Immature natural killer cell (primary cell): ENCODE results near the gene ADNP2. TPM values are rescaled to one million over a fixed set of nuclear protein-coding genes. Genes with fewer than 3 reads are reported as not detected.

ENCODE experiments used
- DNase-seq, 3 donors: peaks; one replicate each; pipeline ENCODE4 v3.0.0; 2022; ENCODE audit warnings: mixed read lengths in 1 of 3
- H3K27ac Mint-ChIP-seq, 6 donors: one replicate each; pipeline ENCODE4 v1.8.0; 2020; ENCODE audit warnings: mixed read lengths in 6 of 6, mild to moderate bottlenecking in 5 of 6, inconsistent platforms in 4 of 6, moderate library complexity in 3 of 6
- H3K27me3 Mint-ChIP-seq, 3 donors: one replicate each; pipeline ENCODE4 v1.8.0; 2020 to 2021; ENCODE audit warnings: low read depth in 3 of 3, mild to moderate bottlenecking in 3 of 3, mixed read lengths in 3 of 3, moderate library complexity in 3 of 3, inconsistent platforms in 1 of 3
- H3K36me3 Mint-ChIP-seq, 3 donors: one replicate each; pipeline ENCODE4 v1.8.0; 2020; ENCODE audit warnings: mixed read lengths in 3 of 3, inconsistent platforms in 2 of 3, mild to moderate bottlenecking in 2 of 3
- H3K4me1 Mint-ChIP-seq, 2 donors: one replicate each; pipeline ENCODE4 v1.8.0; 2020; ENCODE audit warnings: inconsistent platforms in 2 of 2, mild to moderate bottlenecking in 2 of 2, mixed read lengths in 2 of 2, moderate library complexity in 1 of 2
- H3K4me3 Mint-ChIP-seq, 5 donors: one replicate each; pipeline ENCODE4 v1.8.0; 2020; ENCODE audit warnings: mild to moderate bottlenecking in 5 of 5, mixed read lengths in 5 of 5, inconsistent platforms in 3 of 5, moderate library complexity in 3 of 5
- H3K9me3 Mint-ChIP-seq, 6 donors: one replicate each; pipeline ENCODE4 v1.8.0; 2020; ENCODE audit warnings: mild to moderate bottlenecking in 6 of 6, mixed read lengths in 6 of 6, inconsistent platforms in 4 of 6, moderate library complexity in 3 of 6
- polyA plus RNA-seq, 3 donors: library from polyadenylated mRNA; unstranded; fragments of 300-500 nt; fragmentation: Illumina TruSeq; gene quantifications; one replicate each; pipeline ENCODE4 v1.2.3, GENCODE V29; 2021

ADNP2 gene
- polyA plus RNA-seq, 3 donors from 2014 or later: 3.6 to 7.2 (median 5.2) TPM

- H3K4me1 Mint-ChIP-seq: peaks cover 21 to 28% of the 10 kb centered on the region in 2 donors
- peaks cover 0 to 2% (median 0%) of the 10 kb centered on the region in 6 donors for H3K9me3 Mint-ChIP-seq
- peaks cover 4 to 34% (median 14%) of the 10 kb centered on the region in 3 donors for H3K27me3 Mint-ChIP-seq
- H3K27ac Mint-ChIP-seq: peak overlapping the region; percentile 57 to 97 (median 86)
- no peaks in the 10 kb centered on the region for H3K36me3 Mint-ChIP-seq
- peak; percentile 52 to 93 (median 61) for DNase-seq
- H3K4me3 Mint-ChIP-seq: peak overlapping the region; percentile 42 to 88 (median 51)
Measured at GRCh38 chr18:80175451-80176204, 66.6 kb downstream of the ADNP2 start.

DNA sequence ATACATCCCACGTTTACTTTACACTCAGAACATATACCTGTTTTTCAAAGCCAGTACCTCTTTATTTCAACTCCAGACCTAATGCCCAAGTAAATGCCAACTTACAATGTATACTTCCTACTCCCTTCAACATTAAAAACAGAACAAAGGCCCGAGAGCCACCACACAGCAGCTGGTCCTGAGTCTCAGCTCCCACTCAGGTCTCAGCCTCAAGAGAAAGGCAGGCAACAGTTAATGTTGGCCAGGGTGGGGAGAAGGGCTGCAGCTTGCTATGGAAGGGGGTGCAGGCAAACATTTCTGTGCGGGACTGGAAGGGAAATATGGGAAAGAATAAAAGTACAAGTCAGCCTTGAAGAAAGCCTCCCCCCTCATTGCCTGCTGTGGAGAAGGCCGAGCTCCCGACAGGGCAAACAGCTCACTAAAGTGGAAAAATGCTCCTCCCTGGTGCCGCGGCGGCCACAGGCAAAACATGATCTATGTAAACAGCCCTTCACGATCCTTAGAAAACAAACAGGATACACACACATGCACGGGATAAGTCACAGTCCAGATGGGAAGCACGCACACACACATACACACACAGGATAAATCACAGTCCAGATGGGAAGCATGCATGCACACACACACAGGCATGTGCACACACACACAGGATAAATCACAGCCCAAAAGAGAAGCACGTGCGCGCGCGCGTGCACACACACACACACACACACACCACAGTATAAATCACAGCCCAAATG is 67.4 kb downstream of the ADNP2 start:
- peak overlapping the region; percentile 14 to 97 (median 86) for H3K27ac Mint-ChIP-seq
- peaks cover 18 to 24% of the 10 kb centered on the region in 2 donors for H3K4me1 Mint-ChIP-seq

GRCh38 chr18:80177128-80177527 is 68.1 kb downstream of the ADNP2 start:
- DNase-seq: no peak
- peak overlapping the region in 3 of 6 donors; percentile 44 to 97 (median 83) for H3K27ac Mint-ChIP-seq
- peaks cover 15 to 18% of the 10 kb centered on the region in 2 donors for H3K4me1 Mint-ChIP-seq
- H3K36me3 Mint-ChIP-seq: no peaks in the 10 kb centered on the region
- peaks cover 0 to 1% (median 0%) of the 10 kb centered on the region in 6 donors for H3K9me3 Mint-ChIP-seq
- no peak overlapping the region for H3K4me3 Mint-ChIP-seq
- peaks cover 4 to 28% (median 14%) of the 10 kb centered on the region in 3 donors for H3K27me3 Mint-ChIP-seq

More for the DNA sequence above, 67.4 kb downstream of the ADNP2 start:
- Mint-ChIP-seq H3K36me3 (no peaks in the 10 kb centered on the region), H3K27me3 (peaks cover 4 to 33% (median 14%) of the 10 kb centered on the region in 3 donors), H3K9me3 (peaks cover 0 to under 1% (median 0%) of the 10 kb centered on the region in 6 donors), H3K4me3 (no peak overlapping the region)
- DNase-seq: no peak

DNA sequence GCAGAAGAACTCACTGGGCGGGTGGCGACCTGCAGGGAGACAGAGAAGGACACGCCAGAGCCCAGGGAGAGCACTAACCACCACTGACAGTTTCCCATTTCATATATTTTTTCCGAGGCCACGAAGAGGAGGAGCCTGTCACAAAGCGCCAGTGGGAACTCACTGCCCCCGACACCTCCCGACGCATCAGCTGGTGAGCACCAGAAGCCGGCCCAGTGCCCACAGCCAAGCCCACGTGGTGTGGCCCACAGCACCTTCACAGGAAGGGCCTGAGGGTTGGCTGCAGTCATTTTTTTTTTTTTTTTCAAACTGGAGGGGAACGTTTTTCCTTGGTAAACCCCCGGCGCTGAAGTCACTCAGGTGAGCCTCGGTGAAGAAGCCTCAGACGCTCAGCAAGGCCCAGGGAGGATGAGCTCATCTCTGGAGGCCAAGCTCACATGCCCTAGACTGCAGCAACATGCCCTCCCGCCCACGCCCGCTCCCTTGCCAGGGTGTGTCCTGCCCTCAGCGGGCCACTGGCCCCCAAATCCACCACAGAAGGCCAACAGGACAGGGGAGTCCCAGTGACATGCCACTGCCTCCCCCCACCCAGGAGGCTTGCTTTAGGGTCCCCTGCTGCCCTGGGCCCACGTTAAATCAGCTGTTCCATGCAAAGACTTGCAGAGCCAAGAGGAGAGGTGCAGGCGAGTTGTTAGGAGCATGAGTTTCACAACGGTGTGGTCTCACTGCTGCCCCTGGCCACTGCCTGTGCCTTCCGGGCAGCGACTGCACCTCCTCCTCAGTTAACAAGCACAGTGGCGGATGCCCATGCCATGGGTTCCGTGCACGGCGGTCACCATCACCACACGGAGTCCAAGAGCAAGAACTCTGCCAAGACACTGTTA is 70.1 kb downstream of the ADNP2 start:
- Mint-ChIP-seq H3K4me3 (peak overlapping the region in 1 of 5 donors; percentile 16), H3K27me3 (peaks cover 4 to 18% (median 14%) of the 10 kb centered on the region in 3 donors), H3K27ac (peak overlapping the region in 3 of 6 donors; percentile 10 to 97 (median 49)), H3K4me1 (peaks cover 15 to 18% of the 10 kb centered on the region in 2 donors), H3K9me3 (peaks cover 0 to 1% (median 0%) of the 10 kb centered on the region in 6 donors), H3K36me3 (no peaks in the 10 kb centered on the region)
- DNase-seq: peak in 1 of 3 donors; percentile 16

GRCh38 chr18:80179857-80180558 is 70.9 kb downstream of the ADNP2 start:
- Mint-ChIP-seq H3K27me3 (peaks cover 4 to 14% (median 11%) of the 10 kb centered on the region in 3 donors), H3K4me3 (no peak overlapping the region), H3K9me3 (peaks cover 0 to 1% (median 0%) of the 10 kb centered on the region in 6 donors)

DNA sequence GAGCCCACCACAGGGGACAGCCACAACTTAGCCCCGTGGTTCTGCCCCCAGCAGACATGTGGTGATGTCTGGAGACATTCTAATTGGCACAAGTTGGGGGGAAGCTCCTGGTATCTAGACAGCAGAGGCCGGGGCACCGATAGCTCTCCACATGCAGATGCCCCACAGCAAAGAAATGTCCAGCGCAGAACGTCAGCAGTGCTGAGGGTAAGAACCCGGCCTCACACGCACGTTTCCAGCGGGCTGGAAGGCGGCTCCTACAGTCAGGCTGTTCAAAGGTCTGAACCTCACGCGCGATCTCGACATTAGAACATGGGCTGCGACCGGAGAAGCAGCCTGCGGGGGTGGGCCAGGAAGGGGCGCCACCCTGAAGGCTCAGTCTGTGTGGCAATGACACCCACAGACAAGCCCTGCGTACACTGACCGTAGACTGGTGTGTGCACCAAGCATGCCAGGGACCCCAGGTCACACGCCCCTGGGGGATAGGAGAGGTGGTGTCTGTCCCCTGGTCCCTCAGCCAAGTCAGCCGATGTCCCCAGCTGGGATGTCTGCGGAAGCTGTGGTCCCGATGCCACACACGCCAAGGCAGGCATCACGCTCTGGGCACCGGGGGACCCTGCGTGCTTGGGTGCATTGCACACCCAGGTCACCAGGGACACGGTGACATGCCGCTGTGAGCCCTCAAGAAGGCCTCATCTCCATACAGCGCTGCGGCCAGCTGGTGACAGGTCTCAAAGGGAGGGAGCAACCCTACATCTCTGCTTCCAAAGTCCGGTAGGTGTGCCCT is 71.9 kb downstream of the ADNP2 start:
- no peak overlapping the region for H3K27ac Mint-ChIP-seq
- peaks cover 2 to 6% of the 10 kb centered on the region in 2 donors for H3K4me1 Mint-ChIP-seq
- peaks cover under 1 to 6% (median 5%) of the 10 kb centered on the region in 3 donors for H3K27me3 Mint-ChIP-seq
- no peaks in the 10 kb centered on the region for H3K36me3 Mint-ChIP-seq
- peaks cover 0 to 1% (median 0%) of the 10 kb centered on the region in 6 donors for H3K9me3 Mint-ChIP-seq
- no peak overlapping the region for H3K4me3 Mint-ChIP-seq
- no peak for DNase-seq

More at GRCh38 chr18:80179857-80180558, 70.9 kb downstream of the ADNP2 start:
- DNase-seq: no peak
- Mint-ChIP-seq H3K36me3 (no peaks in the 10 kb centered on the region), H3K27ac (peak overlapping the region in 1 of 6 donors; percentile 67), H3K4me1 (peaks cover 12 to 16% of the 10 kb centered on the region in 2 donors)

DNA sequence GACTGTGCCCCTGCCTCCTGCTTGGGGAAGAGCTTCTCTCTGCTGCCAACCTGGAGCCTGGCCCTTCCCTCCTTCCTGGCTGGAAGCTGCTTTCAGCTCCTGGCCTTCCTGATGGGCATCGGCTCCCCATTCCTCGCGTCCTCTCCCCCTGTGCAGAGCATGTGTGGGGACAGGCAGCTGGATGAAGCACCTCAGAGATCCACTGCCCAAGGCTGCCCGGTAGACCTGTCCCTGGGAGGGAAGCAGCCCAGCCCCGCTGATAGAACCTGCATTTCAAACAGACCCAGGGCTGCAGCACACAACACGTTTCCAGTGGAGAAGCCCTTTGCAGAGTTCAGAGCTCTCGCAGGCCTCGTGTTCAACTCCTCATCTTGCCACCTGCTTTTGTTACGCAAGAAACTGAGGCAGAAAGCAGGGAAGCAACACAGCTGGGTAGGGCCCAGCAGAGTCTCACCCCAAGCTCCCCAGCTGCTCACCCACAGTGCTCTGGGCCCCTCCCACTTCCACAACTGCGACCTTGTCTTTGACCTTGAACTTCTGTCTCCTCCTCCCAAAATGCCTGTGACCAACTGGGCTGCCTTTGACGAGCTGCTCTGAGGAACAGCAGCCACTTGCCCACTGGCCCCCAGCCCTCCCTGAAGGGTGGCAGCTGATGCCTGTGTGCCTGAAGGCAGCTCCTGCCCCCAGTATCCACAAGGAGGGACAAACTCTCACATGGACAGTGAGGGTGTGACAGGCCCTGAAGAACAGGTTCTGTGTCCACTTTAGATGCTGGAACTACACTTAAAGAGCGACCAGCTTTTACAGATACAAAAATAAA is 72.8 kb downstream of the ADNP2 start:
- no peak overlapping the region for H3K4me3 Mint-ChIP-seq
- H3K9me3 Mint-ChIP-seq: peaks cover 0 to 1% (median 0%) of the 10 kb centered on the region in 6 donors
- H3K27ac Mint-ChIP-seq: peak overlapping the region in 1 of 6 donors; percentile 71

DNA sequence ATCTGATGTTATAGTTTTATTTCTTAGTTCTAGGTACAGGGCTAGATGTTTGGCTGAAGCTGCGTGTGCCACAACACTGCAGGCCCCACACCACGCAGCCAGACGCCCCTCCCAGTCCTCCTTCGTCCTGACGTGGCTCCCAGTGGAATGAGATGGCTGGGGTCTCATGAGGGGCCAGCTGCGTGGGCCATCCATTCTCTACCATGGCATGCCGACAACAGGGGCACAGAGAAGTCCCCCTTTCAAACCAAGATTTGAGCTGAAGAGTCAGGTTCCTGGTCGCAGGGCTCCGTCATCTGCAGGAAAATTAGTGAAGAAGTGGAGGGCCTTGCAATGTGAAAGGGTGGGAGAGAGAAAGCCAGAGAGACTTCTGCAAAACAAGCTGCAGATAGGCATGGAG is 73.8 kb downstream of the ADNP2 start:
- Mint-ChIP-seq H3K4me3 (no peak overlapping the region), H3K27me3 (peaks cover 0 to 3% (median 1%) of the 10 kb centered on the region in 3 donors), H3K9me3 (peaks cover 0 to 1% (median 0%) of the 10 kb centered on the region in 6 donors), H3K36me3 (no peaks in the 10 kb centered on the region), H3K27ac (no peak overlapping the region), H3K4me1 (peaks cover 0 to 5% of the 10 kb centered on the region in 2 donors)
- DNase-seq: no peak

More for the DNA sequence above, 72.8 kb downstream of the ADNP2 start:
- Mint-ChIP-seq H3K27me3 (peaks cover 3 to 6% (median 3%) of the 10 kb centered on the region in 3 donors), H3K36me3 (no peaks in the 10 kb centered on the region), H3K4me1 (peaks cover 0 to 5% of the 10 kb centered on the region in 2 donors)
- no peak for DNase-seq

DNA sequence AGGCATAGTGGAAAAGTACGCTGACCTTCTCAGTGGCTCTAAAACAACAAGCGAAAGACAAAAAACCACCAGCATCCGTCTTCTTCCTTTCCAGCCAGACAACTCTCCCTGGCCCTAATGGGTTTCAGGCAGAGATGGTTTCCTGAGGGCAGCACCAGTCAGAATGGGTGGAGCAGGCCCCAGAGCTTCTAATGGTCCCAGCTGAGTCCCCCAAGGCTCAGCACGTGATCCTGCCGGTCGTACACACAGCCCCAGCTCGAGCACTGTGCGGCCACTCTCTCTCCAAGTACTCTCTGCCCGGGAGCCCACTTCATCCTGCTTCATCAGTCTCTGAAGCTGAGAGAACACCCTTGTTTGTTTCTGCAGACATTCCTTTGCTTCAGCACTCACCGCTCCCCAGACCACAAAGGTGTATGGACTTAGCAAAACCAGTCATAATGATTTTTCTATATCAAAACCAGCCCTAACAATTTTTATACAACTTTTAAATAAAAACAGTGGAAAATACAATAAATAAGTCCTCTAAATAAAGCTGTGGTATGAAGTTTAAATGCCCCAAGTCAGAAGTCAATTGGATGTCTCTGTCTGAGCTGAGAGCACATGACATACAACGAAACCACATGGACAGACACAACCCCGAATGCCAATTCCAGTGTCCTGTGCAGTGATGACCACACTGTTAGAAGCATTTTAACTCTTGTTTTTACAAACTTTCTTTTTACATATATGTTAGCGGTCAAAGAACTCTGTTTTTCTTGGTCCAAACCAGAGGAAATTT is 74.4 kb downstream of the ADNP2 start:
- H3K9me3 Mint-ChIP-seq: peaks cover 0 to 1% (median 0%) of the 10 kb centered on the region in 6 donors
- no peak overlapping the region for H3K4me3 Mint-ChIP-seq
- no peak for DNase-seq
- no peak overlapping the region for H3K27ac Mint-ChIP-seq
- H3K4me1 Mint-ChIP-seq: peaks cover 0 to 3% of the 10 kb centered on the region in 2 donors
- H3K36me3 Mint-ChIP-seq: no peaks in the 10 kb centered on the region
- peaks cover 0 to 3% (median 1%) of the 10 kb centered on the region in 3 donors for H3K27me3 Mint-ChIP-seq

- Mint-ChIP-seq H3K27me3 (peaks cover 0 to 3% (median 1%) of the 10 kb centered on the region in 3 donors), H3K9me3 (peaks cover 0 to 1% (median 0%) of the 10 kb centered on the region in 6 donors), H3K4me3 (no peak overlapping the region), H3K4me1 (no peaks in the 10 kb centered on the region), H3K27ac (peak overlapping the region in 1 of 6 donors; percentile 50), H3K36me3 (no peaks in the 10 kb centered on the region)
- no peak for DNase-seq
Measured at GRCh38 chr18:80184243-80184772, 75.2 kb downstream of the ADNP2 start.
